Measurements from ENCODE around the gene DNAH1. TPM values are rescaled to one million over a fixed set of nuclear protein-coding genes. Genes with fewer than 3 reads are reported as not detected.

The DNAH1 gene
- total RNA-seq, 1 experiment from 2014 or later = 5.5 TPM

GRCh38 chr3:52349611-52350395 lies 33.7 kb downstream of the DNAH1 start:
- TF ChIP-seq CTCF (IDR thresholded peaks at IDR 0.05 in 2 of 3, conservative IDR thresholded peaks at IDR 0.05 in 1 of 3; ENCODE audit: borderline replicate concordance in 1 of 3, insufficient read depth in 1 of 3, low read depth in 2 of 3, low read length in 2 of 3) (no peak), EGR1 (IDR thresholded peaks at IDR 0.05; ENCODE audit: low read depth) (no peak), CBX3 (IDR thresholded peaks at IDR 0.05; ENCODE audit: low read depth) (no peak), EZH2 (IDR thresholded peaks at IDR 0.05) (no peak), YY1 (IDR thresholded peaks at IDR 0.05; ENCODE audit: extremely low read depth, insufficient replicate concordance, low read depth, low read length) (no peak), ZBTB33 (IDR thresholded peaks at IDR 0.05; ENCODE audit: extremely low read depth, insufficient replicate concordance, low read length) (no peak), ZFX (IDR thresholded peaks at IDR 0.05) (0 out of 2 replicates have a peak, but pooled peaks have one; percentile 14)
- Histone ChIP-seq H4K20me1 (ENCODE audit: insufficient read depth) (no peaks in the 10 kb centered on the region), H3K27ac (ENCODE audit: low read depth, low read length) (no peak overlapping the region), H3K36me3 (ENCODE audit: control insufficient read depth in 1 of 2, insufficient read depth in 2 of 2, low read length in 2 of 2) (no peaks in the 10 kb centered on the region), H3K9me2 (ENCODE audit: insufficient read depth) (no peaks in the 10 kb centered on the region), H3K9me3 (ENCODE audit: control insufficient read depth in 1 of 2, insufficient read depth in 1 of 2, low read depth in 1 of 2, low read length in 2 of 2) (no peaks in the 10 kb centered on the region), H3K27me3 (ENCODE audit: insufficient read depth, low read length) (no peaks in the 10 kb centered on the region), H3K4me3 (replicated peaks in 1 of 2; ENCODE audit: low read depth in 1 of 2, low read length in 2 of 2) (no peak overlapping the region), H3K9ac (ENCODE audit: low read length) (no peak overlapping the region), H3K4me1 (ENCODE audit: control insufficient read depth in 1 of 2, insufficient read depth in 2 of 2, low read length in 2 of 2) (peaks cover 0 to 5% of the 10 kb centered on the region in 2 experiments; a peak in 1 of 4 replicates), H3K79me2 (ENCODE audit: insufficient read depth, low read length) (no peaks in the 10 kb centered on the region), H2AFZ (ENCODE audit: low read depth, low read length, poor library complexity, severe bottlenecking) (no peak overlapping the region), H3K4me2 (ENCODE audit: low read length) (no peak overlapping the region)
- CTCF ChIA-PET = no interaction called here
- RAD21 ChIA-PET (ENCODE audit: low non-redundant PET in 1 of 2, low total read pairs in 2 of 2, uncharacterized antibody in 2 of 2, unreplicated experiment in 2 of 2) = no interaction called here
- POLR2A ChIA-PET = no interaction called here
- no TSS peak for BruUV-seq (replicated peaks)
- no peak for ATAC-seq
- DNase-seq (ENCODE audit: low read depth, low spot score) = no peak
- intact Hi-C loops (cut with micrococcal nuclease) = no loop called here
